Endothelial cell of umbilical vein (primary cell): ENCODE measurements around the gene CHST11. TPM values are rescaled to one million over a fixed set of nuclear protein-coding genes. Genes with fewer than 3 reads are reported as not detected.

Source experiments
- BruUV-seq: library from RNA; stranded (reverse); fragments of 400-500 nt; replicated peaks from 2 replicates; lab custom pipeline; 2021; lab: Mats Ljungman, UMichigan
- CTCF ChIA-PET: fragments of 300-600, 350-600 bp; sonication (Branson Sonifier 250); formaldehyde crosslinking; loops from one replicate; lab custom pipeline; 2021; ENCODE audit warnings: antibody characterized with exemption, inconsistent platforms; lab: Charles Lee
- POLR2A ChIA-PET: fragments of 300-600, 350-600 bp; sonication (Branson Sonifier 250); formaldehyde crosslinking; loops from one replicate; lab custom pipeline; 2021; ENCODE audit warnings: antibody characterized with exemption, inconsistent platforms; lab: Charles Lee
- DNase-seq: peaks from one replicate; pipeline ENCODE4 v3.0.0-alpha.2; 2011; ENCODE audit warnings: low read depth, low spot score
- FAIRE-seq: peaks from 2 replicates; lab custom pipeline; 2011; peaks lifted over from hg19 to GRCh38; lab: Jason Lieb, UNC
- H2AFZ ChIP-seq: 2 replicates; pipeline ENCODE4 v1.6.0; 2012; ENCODE audit warnings: low read depth, low read length, control low read depth, inconsistent platforms
- H3K27ac ChIP-seq: 2 replicates; pipeline ENCODE4 v1.5.1; 2011; ENCODE audit warnings: low read depth, mild to moderate bottlenecking, control low read depth, low read length, moderate library complexity; ENCODE audit not compliant: insufficient read depth
- H3K27me3 ChIP-seq, 2 experiments: 2 replicates each; pipeline versions ENCODE4 v1.6.0 to v1.6.1; 2011; ENCODE audit warnings: low read length in 2 of 2, mixed read lengths in 1 of 2; ENCODE audit not compliant: control insufficient read depth in 2 of 2, insufficient read depth in 2 of 2
- H3K36me3 ChIP-seq, 2 experiments: 2 replicates in 1 of 2; 3 replicates in 1 of 2; pipeline ENCODE4 v1.5.1; 2011; ENCODE audit warnings: low read length in 2 of 2, mild to moderate bottlenecking in 1 of 2, moderate library complexity in 1 of 2; ENCODE audit not compliant: control insufficient read depth in 2 of 2, insufficient read depth in 2 of 2; ENCODE audit errors: extremely low read depth in 1 of 2
- H3K4me1 ChIP-seq: 3 replicates; pipeline ENCODE4 v1.5.1; 2011; ENCODE audit warnings: mild to moderate bottlenecking, low read length; ENCODE audit not compliant: control insufficient read depth, insufficient read depth; ENCODE audit errors: extremely low read depth
- H3K4me2 ChIP-seq: 2 replicates; pipeline ENCODE4 v1.6.1; 2011; ENCODE audit warnings: low read length, control low read depth, mixed read lengths; ENCODE audit not compliant: insufficient read depth
- H3K4me3 ChIP-seq, 3 experiments: fragments of 200-600 bp in 1 of 3; sonication (generic), shearing (Covaris generic) in 1 of 3; replicated peaks in 1 of 3; 2 replicates each; pipeline ENCODE4 v1.5.1; 2011 to 2016; ENCODE audit warnings: control low read depth in 3 of 3, low read length in 3 of 3, mild to moderate bottlenecking in 2 of 3, inconsistent platforms in 1 of 3, low read depth in 1 of 3, moderate library complexity in 1 of 3; ENCODE audit not compliant: insufficient read depth in 1 of 3
- H3K79me2 ChIP-seq: 2 replicates; pipeline ENCODE4 v1.6.0; 2012; ENCODE audit warnings: low read length, inconsistent platforms; ENCODE audit not compliant: control insufficient read depth, insufficient read depth
- H3K9ac ChIP-seq: replicated peaks from 2 replicates; pipeline ENCODE3; 2011; ENCODE audit warnings: low read length, control low read depth; ENCODE audit not compliant: insufficient read depth; ENCODE audit errors: extremely low read depth
- H3K9me1 ChIP-seq: replicated peaks from 3 replicates; pipeline ENCODE4 v1.6.0; 2011; ENCODE audit warnings: mild to moderate bottlenecking, low read length; ENCODE audit not compliant: control insufficient read depth, insufficient read depth; ENCODE audit errors: extremely low read depth
- H3K9me3 ChIP-seq: replicated peaks from 2 replicates; pipeline ENCODE4 v1.5.1; 2012; ENCODE audit warnings: low read length, inconsistent platforms; ENCODE audit not compliant: control insufficient read depth, insufficient read depth
- H4K20me1 ChIP-seq: replicated peaks from 2 replicates; pipeline ENCODE3; 2011; ENCODE audit warnings: mild to moderate bottlenecking, low read length; ENCODE audit not compliant: control insufficient read depth, insufficient read depth; ENCODE audit errors: extremely low read depth
- EZH2 ChIP-seq: IDR thresholded peaks from 2 replicates; pipeline ENCODE4 v1.6.1; 2012; ENCODE audit warnings: borderline replicate concordance, low read depth, mild to moderate bottlenecking, moderate library complexity, low read length, inconsistent platforms; ENCODE audit not compliant: severe bottlenecking
- MYC ChIP-seq: IDR thresholded peaks from one replicate; pipeline ENCODE4 v1.6.1; 2011; ENCODE audit warnings: mild to moderate bottlenecking, low read depth, low read length
- POLR2AphosphoS5 ChIP-seq: IDR thresholded peaks from 2 replicates; pipeline ENCODE4 v1.6.1; 2012; ENCODE audit warnings: low read depth, mild to moderate bottlenecking, control low read depth, low read length, moderate library complexity; ENCODE audit not compliant: insufficient read depth
- dilution Hi-C: fragments of 300-500 bp; cut with MboI; formaldehyde crosslinking; loops from one replicate; pipeline ENCODE4 v1.15.0; 2019; ENCODE audit warnings: low sequenced_read_pairs; ENCODE audit not compliant: extremely low pct_ligation_motif_present
- intact Hi-C: fragments of 100-400 bp; cut with micrococcal nuclease; formaldehyde crosslinking; loops from one replicate; pipeline ENCODE4 v1.10.0; 2022
- polyA plus RNA-seq, 4 experiments: library from polyadenylated mRNA; depleted of rRNA in 3 of 4; stranded (reverse) in 3 of 4; unstranded in 1 of 4; fragments of >200 nt; gene quantifications; 2 replicates each; pipeline versions ENCODE4 v1.2.1 to v1.2.3, GENCODE V29; 2011 to 2012; ENCODE audit warnings: missing spikeins in 1 of 4
- total RNA-seq: library from RNA; stranded (reverse); gene quantifications from 2 replicates; pipeline ENCODE4 v1.2.3, GENCODE V29; 2021
- TF ChIP-seq, protein P1 (sequence below), 2 donors: IDR thresholded peaks; 1 replicate in 1 of 2; 2 replicates in 1 of 2; pipeline ENCODE4 v1.5.1; 2011; ENCODE audit warnings: low read length in 2 of 2, mild to moderate bottlenecking in 2 of 2, moderate library complexity in 2 of 2, control low read depth in 1 of 2, inconsistent platforms in 1 of 2, low read depth in 1 of 2; ENCODE audit not compliant: insufficient read depth in 1 of 2; ENCODE audit errors: extremely low read depth in 1 of 2
- TF ChIP-seq, protein P2 (sequence below): IDR thresholded peaks from 2 replicates; pipeline ENCODE4 v1.6.1; 2011; ENCODE audit not compliant: insufficient read depth, insufficient read length

CHST11 gene
- total and polyA plus RNA-seq, 2 donors (not counting 3 experiments of a cell fraction or from before 2014, with no cell fraction given) = 19.7 to 20.9 TPM

DNA sequence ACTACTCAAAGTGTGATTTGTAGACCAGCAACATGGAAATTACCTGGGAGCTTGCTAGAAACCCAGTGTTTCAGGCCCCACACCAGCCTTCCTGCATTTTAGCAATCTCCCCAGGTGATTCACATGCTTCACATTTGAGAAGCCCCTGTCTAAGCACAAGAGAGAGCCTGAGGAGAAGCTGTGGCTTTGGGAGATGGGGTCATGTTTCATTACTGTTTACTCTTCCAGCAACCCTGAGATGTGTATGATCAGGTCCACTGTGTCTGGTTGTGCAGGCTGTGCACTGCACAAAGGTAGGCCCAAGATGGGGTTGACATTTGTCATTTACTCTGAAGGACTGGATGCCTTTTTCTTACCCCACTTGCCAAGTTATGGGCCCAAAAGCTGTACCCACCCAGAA, 311.3 kb downstream of the CHST11 start:
- Histone ChIP-seq H3K4me3 (no peak overlapping the region), H2AFZ (no peak overlapping the region), H3K27me3 (peaks cover 2% of the 10 kb centered on the region in 2 experiments), H4K20me1 (no peaks in the 10 kb centered on the region), H3K79me2 (no peaks in the 10 kb centered on the region), H3K9me3 (no peaks in the 10 kb centered on the region), H3K4me1 (no peaks in the 10 kb centered on the region), H3K9me1 (no peaks in the 10 kb centered on the region), H3K4me2 (no peak overlapping the region), H3K36me3 (no peaks in the 10 kb centered on the region), H3K27ac (no peak overlapping the region), H3K9ac (no peak overlapping the region)
- DNase-seq = no peak
- TF ChIP-seq, protein P1, sequence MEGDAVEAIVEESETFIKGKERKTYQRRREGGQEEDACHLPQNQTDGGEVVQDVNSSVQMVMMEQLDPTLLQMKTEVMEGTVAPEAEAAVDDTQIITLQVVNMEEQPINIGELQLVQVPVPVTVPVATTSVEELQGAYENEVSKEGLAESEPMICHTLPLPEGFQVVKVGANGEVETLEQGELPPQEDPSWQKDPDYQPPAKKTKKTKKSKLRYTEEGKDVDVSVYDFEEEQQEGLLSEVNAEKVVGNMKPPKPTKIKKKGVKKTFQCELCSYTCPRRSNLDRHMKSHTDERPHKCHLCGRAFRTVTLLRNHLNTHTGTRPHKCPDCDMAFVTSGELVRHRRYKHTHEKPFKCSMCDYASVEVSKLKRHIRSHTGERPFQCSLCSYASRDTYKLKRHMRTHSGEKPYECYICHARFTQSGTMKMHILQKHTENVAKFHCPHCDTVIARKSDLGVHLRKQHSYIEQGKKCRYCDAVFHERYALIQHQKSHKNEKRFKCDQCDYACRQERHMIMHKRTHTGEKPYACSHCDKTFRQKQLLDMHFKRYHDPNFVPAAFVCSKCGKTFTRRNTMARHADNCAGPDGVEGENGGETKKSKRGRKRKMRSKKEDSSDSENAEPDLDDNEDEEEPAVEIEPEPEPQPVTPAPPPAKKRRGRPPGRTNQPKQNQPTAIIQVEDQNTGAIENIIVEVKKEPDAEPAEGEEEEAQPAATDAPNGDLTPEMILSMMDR (IDR thresholded peaks at IDR 0.05; ENCODE audit: extremely low read depth in 1 of 2, insufficient read depth in 1 of 2, low read depth in 1 of 2, low read length in 2 of 2) = no peak
- TF ChIP-seq MYC (no peak), EZH2 (no peak), POLR2AphosphoS5 (no peak)
- TF ChIP-seq, protein P2, sequence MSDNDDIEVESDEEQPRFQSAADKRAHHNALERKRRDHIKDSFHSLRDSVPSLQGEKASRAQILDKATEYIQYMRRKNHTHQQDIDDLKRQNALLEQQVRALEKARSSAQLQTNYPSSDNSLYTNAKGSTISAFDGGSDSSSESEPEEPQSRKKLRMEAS = no peak
- intact Hi-C loops (no loop called here), dilution Hi-C loops (no loop called here)
- ChIA-PET POLR2A (no interaction called here), CTCF (interaction anchor here (1.1 to 3.6 kb wide), 4 partner anchors 10 to 23 kb away, joined by 3 to 14 read pairs (median 4); no protein-coding TSS in a partner anchor)
- no peak for FAIRE-seq
- BruUV-seq = no TSS peak
